OCI-LY1 (cell line): ENCODE measurements around the gene GIMAP7.

ENCODE experiments used
- H2AFZ ChIP-seq: fragments of 200-600 bp; sonication (generic), shearing (Covaris generic); 2 replicates; pipeline ENCODE4 v1.6.0; 2014; ENCODE audit warnings: antibody characterized with exemption, mild to moderate bottlenecking, low read length
- H3F3A ChIP-seq: fragments of 200-600 bp; sonication (generic), shearing (Covaris generic); 2 replicates; pipeline ENCODE4 v1.6.0; 2014; ENCODE audit warnings: mild to moderate bottlenecking, antibody characterized with exemption, low read length, moderate library complexity; ENCODE audit not compliant: insufficient read depth
- H3K27ac ChIP-seq: fragments of 200-600 bp; sonication (generic); 2 replicates; pipeline ENCODE4 v1.5.1; 2014; ENCODE audit warnings: low read length, mixed run types, mild to moderate bottlenecking, low read depth; ENCODE audit not compliant: poor library complexity, severe bottlenecking
- H3K27me3 ChIP-seq: fragments of 200-600 bp; sonication (generic); 2 replicates; pipeline ENCODE4 v1.6.0; 2014; ENCODE audit warnings: antibody characterized with exemption, mild to moderate bottlenecking, low read length, moderate library complexity; ENCODE audit not compliant: insufficient read depth
- H3K36me3 ChIP-seq: fragments of 200-600 bp; sonication (generic); 2 replicates; pipeline ENCODE4 v1.6.1; 2014; ENCODE audit warnings: mild to moderate bottlenecking, antibody characterized with exemption, low read length, moderate library complexity, mixed read lengths; ENCODE audit not compliant: insufficient read depth
- H3K4me1 ChIP-seq: fragments of 200-600 bp; sonication (generic); 2 replicates; pipeline ENCODE4 v1.5.1; 2014; ENCODE audit warnings: mild to moderate bottlenecking, low read length, moderate library complexity; ENCODE audit not compliant: insufficient read depth, severe bottlenecking
- H3K4me2 ChIP-seq: fragments of 200-600 bp; sonication (generic), shearing (Covaris generic); 2 replicates; pipeline ENCODE4 v1.6.1; 2014; ENCODE audit warnings: low read length
- H3K4me3 ChIP-seq: fragments of 200-600 bp; sonication (generic); 2 replicates; pipeline ENCODE4 v1.5.1; 2014; ENCODE audit warnings: low read length, low read depth, mild to moderate bottlenecking, mixed read lengths; ENCODE audit not compliant: poor library complexity, severe bottlenecking
- H3K79me2 ChIP-seq: fragments of 200-600 bp; shearing (Covaris generic); 2 replicates; pipeline ENCODE4 v1.6.1; 2016; ENCODE audit warnings: mixed run types, low read length, mixed read lengths; ENCODE audit not compliant: insufficient read depth
- H3K9ac ChIP-seq: fragments of 200-600 bp; sonication (generic), shearing (Covaris generic); 2 replicates; pipeline ENCODE4 v1.6.1; 2014; ENCODE audit warnings: mild to moderate bottlenecking, low read length, mixed read lengths
- H3K9me2 ChIP-seq: fragments of 200-600 bp; sonication (generic), shearing (Covaris generic); 2 replicates; pipeline ENCODE4 v1.6.1; 2014; ENCODE audit warnings: low read depth, mild to moderate bottlenecking, low read length, mixed read lengths
- H3K9me3 ChIP-seq: fragments of 200-600 bp; shearing (Covaris generic); 2 replicates; pipeline ENCODE4 v1.6.1; 2014; ENCODE audit warnings: low read length, mixed read lengths
- H4K20me1 ChIP-seq: fragments of 200-600 bp; sonication (generic), shearing (Covaris generic); 2 replicates; pipeline ENCODE4 v1.6.0; 2016; ENCODE audit warnings: mild to moderate bottlenecking, low read length; ENCODE audit not compliant: insufficient read depth
- CTCF ChIP-seq: fragments of 200-600 bp; sonication (generic), shearing (Covaris generic); IDR thresholded peaks from 2 replicates; pipeline ENCODE4 v1.5.1; 2017; ENCODE audit warnings: mild to moderate bottlenecking, antibody characterized with exemption, low read length, moderate library complexity, mixed read lengths
- EZH2 ChIP-seq: fragments of 200-600 bp; sonication (generic), shearing (Covaris generic); IDR thresholded peaks from 2 replicates; pipeline ENCODE4 v1.8.0; 2017; ENCODE audit warnings: borderline replicate concordance, mixed run types, mild to moderate bottlenecking, antibody characterized with exemption, low read length, moderate library complexity, mixed read lengths

GIMAP7 gene

GRCh38 chr7:150476285-150476684 is 38.4 kb upstream of the GIMAP7 start:
- no peaks in the 10 kb centered on the region for H3K36me3 ChIP-seq

GRCh38 chr7:150476819-150477631 is 37.6 kb upstream of the GIMAP7 start:
- H3K9me3 ChIP-seq = no peaks in the 10 kb centered on the region
- no peak overlapping the region for H3K9ac ChIP-seq
- H3F3A ChIP-seq = no peaks in the 10 kb centered on the region
- no peak overlapping the region for H2AFZ ChIP-seq
- H3K27ac ChIP-seq = no peak overlapping the region
- H3K4me3 ChIP-seq = no peak overlapping the region
- no peaks in the 10 kb centered on the region for H3K4me1 ChIP-seq
- TF ChIP-seq CTCF = no peak
- TF ChIP-seq EZH2 = no peak
- no peaks in the 10 kb centered on the region for H3K79me2 ChIP-seq
- no peaks in the 10 kb centered on the region for H3K36me3 ChIP-seq
- no peak overlapping the region for H3K4me2 ChIP-seq
- peaks cover 15% of the 10 kb centered on the region for H3K27me3 ChIP-seq
- no peaks in the 10 kb centered on the region for H4K20me1 ChIP-seq
- H3K9me2 ChIP-seq = no peaks in the 10 kb centered on the region

More at GRCh38 chr7:150476285-150476684, 38.4 kb upstream of the GIMAP7 start:
- H3K27ac ChIP-seq = no peak overlapping the region
- no peaks in the 10 kb centered on the region for H3K4me1 ChIP-seq
- no peaks in the 10 kb centered on the region for H3K9me2 ChIP-seq
- TF ChIP-seq EZH2 (no peak), CTCF (no peak)
- H3F3A ChIP-seq = no peaks in the 10 kb centered on the region
- H2AFZ ChIP-seq = no peak overlapping the region
- no peak overlapping the region for H3K9ac ChIP-seq
- H3K79me2 ChIP-seq = no peaks in the 10 kb centered on the region
- no peak overlapping the region for H3K4me3 ChIP-seq
- H3K9me3 ChIP-seq = no peaks in the 10 kb centered on the region
- H4K20me1 ChIP-seq = no peaks in the 10 kb centered on the region
- peaks cover 16% of the 10 kb centered on the region for H3K27me3 ChIP-seq
- no peak overlapping the region for H3K4me2 ChIP-seq

DNA sequence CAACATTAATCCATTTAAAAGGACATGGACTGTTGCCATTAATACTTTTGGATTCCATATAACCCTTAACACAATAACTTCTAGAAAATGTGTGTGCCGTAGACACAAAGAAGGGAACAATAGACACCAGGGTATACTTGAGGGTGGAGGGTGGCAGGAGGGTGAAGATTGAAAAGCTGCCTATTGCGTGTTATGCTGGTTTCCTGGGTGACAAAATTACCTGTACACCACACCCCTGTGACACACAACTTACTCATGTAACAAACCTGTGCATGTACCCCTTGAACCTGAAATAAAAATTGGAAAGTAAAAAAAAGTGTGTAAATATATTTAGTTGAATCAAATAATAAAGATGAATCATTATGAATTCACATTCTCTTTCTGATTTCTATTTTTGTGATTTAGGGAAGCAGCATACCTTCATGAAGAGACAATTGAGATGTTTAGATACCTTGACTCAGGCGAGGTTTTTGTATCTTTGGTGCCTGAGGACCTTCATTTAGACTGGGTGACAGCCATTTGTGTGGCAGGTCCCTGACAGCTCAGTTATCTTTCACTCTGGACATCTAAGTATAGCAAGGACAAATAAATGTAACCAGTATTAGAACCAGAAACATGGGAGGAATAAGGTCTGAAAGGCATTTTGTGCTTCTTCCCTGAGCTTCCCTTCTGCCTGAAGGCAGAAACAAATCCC is 35.5 kb upstream of the GIMAP7 start:
- H3K36me3 ChIP-seq = no peaks in the 10 kb centered on the region
- H3K4me3 ChIP-seq = no peak overlapping the region
- H3K4me2 ChIP-seq = no peak overlapping the region
- H3K9ac ChIP-seq = no peak overlapping the region
- no peaks in the 10 kb centered on the region for H3K79me2 ChIP-seq
- no peaks in the 10 kb centered on the region for H3F3A ChIP-seq
- H3K9me3 ChIP-seq = no peaks in the 10 kb centered on the region
- H3K27me3 ChIP-seq = peaks cover 13% of the 10 kb centered on the region
- TF ChIP-seq CTCF (no peak), EZH2 (no peak)
- no peaks in the 10 kb centered on the region for H4K20me1 ChIP-seq
- no peak overlapping the region for H3K27ac ChIP-seq
- H2AFZ ChIP-seq = no peak overlapping the region
- H3K4me1 ChIP-seq = no peaks in the 10 kb centered on the region
- H3K9me2 ChIP-seq = no peaks in the 10 kb centered on the region
